Activated CD4-positive, alpha-beta T cell treated with anti-CD3 and anti-CD28 coated beads for 4 hours (primary cell): Measurements from ENCODE around the gene SEMA3E.

Source experiments
- DNase-seq, 2 donors: peaks; one replicate each; pipeline ENCODE4 v3.0.0-alpha.2; 2020

SEMA3E gene

GRCh38 chr7:83337050-83337449, 311.9 kb downstream of the SEMA3E start:
- no peak for DNase-seq

- no peak for DNase-seq
Observed at GRCh38 chr7:83326223-83326622, 322.7 kb downstream of the SEMA3E start.

GRCh38 chr7:83325083-83325482, 323.9 kb downstream of the SEMA3E start:
- DNase-seq = no peak

- no peak for DNase-seq
Observed at GRCh38 chr7:83324596-83324995, 324.3 kb downstream of the SEMA3E start.

- no peak for DNase-seq
Observed at GRCh38 chr7:83321011-83321410, 327.9 kb downstream of the SEMA3E start.

- DNase-seq = no peak
Observed at GRCh38 chr7:83313931-83314330, 335.0 kb downstream of the SEMA3E start.
